ENCODE data around the gene ATAD3C. TPM values are rescaled to one million over a fixed set of nuclear protein-coding genes. Genes with fewer than 3 reads are reported as not detected.
"Not testable (repeated sequence)": the region's sequence is repeated elsewhere in the genome, so short reads cannot be mapped to it uniquely, and the experiment has no call there.

The ATAD3C gene
- total and polyA plus RNA-seq, 2 donors (not counting 1 experiment from before 2014, with no cell fraction given), result 0.17 TPM; not detected in 1

- DNase-seq (ENCODE audit: low read depth in 2 of 2), result no peak
- H3K4me1 ChIP-seq (ENCODE audit: control insufficient read depth, extremely low read depth, insufficient read depth, low read length), result no peaks in the 10 kb centered on the region
- H3K9me3 ChIP-seq (ENCODE audit: control insufficient read depth, insufficient read depth, low read depth, low read length), result no peaks in the 10 kb centered on the region
Observed at GRCh38 chr1:1477206-1477605, 27.7 kb downstream of the ATAD3C start.

GRCh38 chr1:1479547-1480487 is 30.3 kb downstream of the ATAD3C start:
- no peak overlapping the region for H2AFZ ChIP-seq (ENCODE audit: low read length)
- TF ChIP-seq EZH2 (IDR thresholded peaks at IDR 0.05; ENCODE audit: low read length, missing control alignments), result no peak
- TF ChIP-seq CTCF (conservative IDR thresholded peaks at IDR 0.05 in 1 of 2, IDR thresholded peaks at IDR 0.05 in 1 of 2; ENCODE audit: low read depth in 1 of 2, low read length in 2 of 2), result no peak
- H3K9ac ChIP-seq (ENCODE audit: insufficient read depth, low read length), result no peak overlapping the region
- H3K4me1 ChIP-seq (ENCODE audit: control insufficient read depth, extremely low read depth, insufficient read depth, low read length), result no peaks in the 10 kb centered on the region
- DNase-seq (ENCODE audit: low read depth in 2 of 2), result no peak
- H3K27ac ChIP-seq (ENCODE audit: insufficient read depth, low read length), result no peak overlapping the region
- no peak overlapping the region for H3K4me3 ChIP-seq (replicated peaks in 1 of 4; ENCODE audit: control extremely low read depth in 1 of 4, insufficient read depth in 1 of 4, low read depth in 3 of 4, low read length in 4 of 4)
- H3K79me2 ChIP-seq (ENCODE audit: control insufficient read depth, insufficient read depth, low read length), result peaks cover 21% of the 10 kb centered on the region
- H3K27me3 ChIP-seq (ENCODE audit: control insufficient read depth, insufficient read depth, low read length), result no peaks in the 10 kb centered on the region
- H3K36me3 ChIP-seq (ENCODE audit: control insufficient read depth, insufficient read depth, low read length), result peaks cover 33% of the 10 kb centered on the region
- H3K4me2 ChIP-seq (ENCODE audit: extremely low read depth, insufficient read depth, low read length), result no peak overlapping the region
- H4K20me1 ChIP-seq (ENCODE audit: control insufficient read depth, extremely low read depth, insufficient read depth, low read length), result no peaks in the 10 kb centered on the region
- no peaks in the 10 kb centered on the region for H3K9me3 ChIP-seq (ENCODE audit: control insufficient read depth, insufficient read depth, low read depth, low read length)

More at GRCh38 chr1:1477206-1477605, 27.7 kb downstream of the ATAD3C start:
- Histone ChIP-seq H3K27ac (ENCODE audit: insufficient read depth, low read length) (no peak overlapping the region), H4K20me1 (ENCODE audit: control insufficient read depth, extremely low read depth, insufficient read depth, low read length) (no peaks in the 10 kb centered on the region), H3K27me3 (ENCODE audit: control insufficient read depth, insufficient read depth, low read length) (no peaks in the 10 kb centered on the region), H3K79me2 (ENCODE audit: control insufficient read depth, insufficient read depth, low read length) (peaks cover 44% of the 10 kb centered on the region), H3K36me3 (ENCODE audit: control insufficient read depth, insufficient read depth, low read length) (peaks cover 22% of the 10 kb centered on the region), H2AFZ (ENCODE audit: low read length) (no peak overlapping the region), H3K9ac (ENCODE audit: insufficient read depth, low read length) (no peak overlapping the region), H3K4me2 (ENCODE audit: extremely low read depth, insufficient read depth, low read length) (no peak overlapping the region), H3K4me3 (replicated peaks in 1 of 4; ENCODE audit: control extremely low read depth in 1 of 4, insufficient read depth in 1 of 4, low read depth in 3 of 4, low read length in 4 of 4) (no peak overlapping the region)
- TF ChIP-seq EZH2 (IDR thresholded peaks at IDR 0.05; ENCODE audit: low read length, missing control alignments), result no peak
- no peak for TF ChIP-seq CTCF (conservative IDR thresholded peaks at IDR 0.05 in 1 of 2, IDR thresholded peaks at IDR 0.05 in 1 of 2; ENCODE audit: low read depth in 1 of 2, low read length in 2 of 2)

- H3K9me3 ChIP-seq (ENCODE audit: control insufficient read depth, insufficient read depth, low read depth, low read length), result not testable (repeated sequence)
- peaks cover 33% of the 10 kb centered on the region for H3K36me3 ChIP-seq (ENCODE audit: control insufficient read depth, insufficient read depth, low read length)
Observed at GRCh38 chr1:1480488-1480867, 31.0 kb downstream of the ATAD3C start.

GRCh38 chr1:1481811-1482210 is 32.3 kb downstream of the ATAD3C start:
- H3K27me3 ChIP-seq (ENCODE audit: control insufficient read depth, insufficient read depth, low read length); DNase-seq (ENCODE audit: low read depth in 2 of 2); H3K27ac ChIP-seq (ENCODE audit: insufficient read depth, low read length); H3K9me3 ChIP-seq (ENCODE audit: control insufficient read depth, insufficient read depth, low read depth, low read length); H3K4me2 ChIP-seq (ENCODE audit: extremely low read depth, insufficient read depth, low read length); H3K9ac ChIP-seq (ENCODE audit: insufficient read depth, low read length); H3K4me3 ChIP-seq (replicated peaks in 1 of 4; ENCODE audit: control extremely low read depth in 1 of 4, insufficient read depth in 1 of 4, low read depth in 3 of 4, low read length in 4 of 4); H2AFZ ChIP-seq (ENCODE audit: low read length); H4K20me1 ChIP-seq (ENCODE audit: control insufficient read depth, extremely low read depth, insufficient read depth, low read length); H3K4me1 ChIP-seq (ENCODE audit: control insufficient read depth, extremely low read depth, insufficient read depth, low read length): not testable (repeated sequence)
- peaks cover 33% of the 10 kb centered on the region for H3K36me3 ChIP-seq (ENCODE audit: control insufficient read depth, insufficient read depth, low read length)
- H3K79me2 ChIP-seq (ENCODE audit: control insufficient read depth, insufficient read depth, low read length), result peaks cover 10% of the 10 kb centered on the region

More at GRCh38 chr1:1480488-1480867, 31.0 kb downstream of the ATAD3C start:
- not testable (repeated sequence) for H3K4me2 ChIP-seq (ENCODE audit: extremely low read depth, insufficient read depth, low read length); H3K27me3 ChIP-seq (ENCODE audit: control insufficient read depth, insufficient read depth, low read length); H3K27ac ChIP-seq (ENCODE audit: insufficient read depth, low read length); H2AFZ ChIP-seq (ENCODE audit: low read length); DNase-seq (ENCODE audit: low read depth in 2 of 2); H3K4me1 ChIP-seq (ENCODE audit: control insufficient read depth, extremely low read depth, insufficient read depth, low read length); H3K9ac ChIP-seq (ENCODE audit: insufficient read depth, low read length); H3K4me3 ChIP-seq (replicated peaks in 1 of 4; ENCODE audit: control extremely low read depth in 1 of 4, insufficient read depth in 1 of 4, low read depth in 3 of 4, low read length in 4 of 4); H4K20me1 ChIP-seq (ENCODE audit: control insufficient read depth, extremely low read depth, insufficient read depth, low read length)
- H3K79me2 ChIP-seq (ENCODE audit: control insufficient read depth, insufficient read depth, low read length), result peaks cover 17% of the 10 kb centered on the region
